ENCODE measurements around the gene ACACA. TPM values are rescaled to one million over a fixed set of nuclear protein-coding genes. Genes with fewer than 3 reads are reported as not detected.

Gene ACACA
- total RNA-seq, 1 donor from 2014 or later = 110 TPM

- H3K36me3 ChIP-seq = peaks cover 53% of the 10 kb centered on the region
- ATAC-seq = no peak
Measured at GRCh38 chr17:37111329-37111728, 295.3 kb downstream of the ACACA start.

GRCh38 chr17:37110746-37111145, 295.9 kb downstream of the ACACA start:
- DNase-seq = no peak
- Histone ChIP-seq H3K27me3 (no peaks in the 10 kb centered on the region), H3K9me3 (no peaks in the 10 kb centered on the region), H3K4me3 (no peak overlapping the region), H3K27ac (no peak overlapping the region), H3K4me1 (no peaks in the 10 kb centered on the region), H3K36me3 (peaks cover 53% of the 10 kb centered on the region)
- TF ChIP-seq CTCF (IDR thresholded peaks at IDR 0.05) = no peak
- ATAC-seq = no peak
- intact Hi-C loops (cut with DNase I) = no loop called here

More at GRCh38 chr17:37111329-37111728, 295.3 kb downstream of the ACACA start:
- TF ChIP-seq CTCF (IDR thresholded peaks at IDR 0.05) = no peak
- Histone ChIP-seq H3K27me3 (no peaks in the 10 kb centered on the region), H3K27ac (no peak overlapping the region), H3K9me3 (no peaks in the 10 kb centered on the region), H3K4me1 (no peaks in the 10 kb centered on the region), H3K4me3 (no peak overlapping the region)
- no peak for DNase-seq
- intact Hi-C loops (cut with DNase I) = no loop called here

- no peak for DNase-seq
- Histone ChIP-seq H3K27me3 (no peaks in the 10 kb centered on the region), H3K4me3 (no peak overlapping the region), H3K9me3 (no peaks in the 10 kb centered on the region), H3K36me3 (peaks cover 58% of the 10 kb centered on the region), H3K27ac (no peak overlapping the region), H3K4me1 (no peaks in the 10 kb centered on the region)
- no peak for ATAC-seq
- no peak for TF ChIP-seq CTCF (IDR thresholded peaks at IDR 0.05)
- intact Hi-C loops (cut with DNase I) = no loop called here
Measured at GRCh38 chr17:37109731-37110710, 296.6 kb downstream of the ACACA start.

GRCh38 chr17:37109106-37109505, 297.5 kb downstream of the ACACA start:
- DNase-seq (no peak), ATAC-seq (no peak)
- Histone ChIP-seq H3K27me3 (no peaks in the 10 kb centered on the region), H3K27ac (no peak overlapping the region), H3K9me3 (no peaks in the 10 kb centered on the region), H3K36me3 (peaks cover 62% of the 10 kb centered on the region), H3K4me3 (no peak overlapping the region), H3K4me1 (no peaks in the 10 kb centered on the region)
- intact Hi-C loops (cut with DNase I) = no loop called here
- TF ChIP-seq CTCF (IDR thresholded peaks at IDR 0.05) = no peak

- Histone ChIP-seq H3K27me3 (no peaks in the 10 kb centered on the region), H3K4me3 (no peak overlapping the region), H3K9me3 (no peaks in the 10 kb centered on the region), H3K27ac (no peak overlapping the region), H3K36me3 (peaks cover 62% of the 10 kb centered on the region), H3K4me1 (no peaks in the 10 kb centered on the region)
- peak; percentile 95 for ATAC-seq
- intact Hi-C loops (cut with DNase I) = no loop called here
- peak; percentile 85 for DNase-seq
- no peak for TF ChIP-seq CTCF (IDR thresholded peaks at IDR 0.05)
Measured at GRCh38 chr17:37107406-37108083, 299.1 kb downstream of the ACACA start.

Measured in upper lobe of right lung (tissue), 1 donor.